ENCODE measurements around the gene CTTNBP2NL. TPM values are rescaled to one million over a fixed set of nuclear protein-coding genes. Genes with fewer than 3 reads are reported as not detected.

Gene CTTNBP2NL
- total RNA-seq, 1 experiment from 2014 or later = 38.8 TPM

GRCh38 chr1:112368198-112368597 is 27.8 kb upstream of the CTTNBP2NL start:
- Histone ChIP-seq H2AFZ (ENCODE audit: low read length) (no peak overlapping the region), H2BK12ac (ENCODE audit: insufficient read length, low read depth, low read length) (no peak overlapping the region), H3K4ac (ENCODE audit: low read depth, low read length) (no peak overlapping the region), H2BK5ac (ENCODE audit: insufficient read length, low read length) (no peak overlapping the region), H3K18ac (ENCODE audit: insufficient read length, low read depth, low read length) (no peak overlapping the region), H4K5ac (ENCODE audit: insufficient read length, low read depth, low read length) (no peak overlapping the region), H3K27me3 (ENCODE audit: insufficient read depth, low read length) (no peaks in the 10 kb centered on the region), H2BK20ac (ENCODE audit: low read depth, low read length, poor library complexity, severe bottlenecking) (no peak overlapping the region), H3K9me3 (ENCODE audit: control insufficient read depth, low read depth, low read length) (no peaks in the 10 kb centered on the region), H4K20me1 (ENCODE audit: control insufficient read depth, insufficient read depth, insufficient read length) (no peaks in the 10 kb centered on the region), H3T11ph (ENCODE audit: low read length) (no peak overlapping the region), H4K8ac (replicated peaks; ENCODE audit: insufficient read length, low read depth, low read length) (no peak overlapping the region), H2AK5ac (ENCODE audit: insufficient read length, low read length) (no peak overlapping the region), H3K4me2 (ENCODE audit: insufficient read depth, insufficient read length, low read length) (no peak overlapping the region), H3K4me1 (ENCODE audit: insufficient read depth, low read length) (no peaks in the 10 kb centered on the region), H3K9ac (ENCODE audit: extremely low read depth, insufficient read length, low read length) (no peak overlapping the region), H4K91ac (ENCODE audit: insufficient read length, low read depth, low read length) (no peak overlapping the region), H3K23me2 (ENCODE audit: insufficient read length, low read depth, low read length, poor library complexity, severe bottlenecking) (no peaks in the 10 kb centered on the region), H3K79me2 (ENCODE audit: insufficient read depth, low read length) (no peaks in the 10 kb centered on the region), H3K27ac (ENCODE audit: insufficient read length, low read depth, low read length) (no peak overlapping the region), H3K79me1 (ENCODE audit: insufficient read depth, low read depth, low read length, poor library complexity, severe bottlenecking) (no peaks in the 10 kb centered on the region), H3K56ac (ENCODE audit: insufficient read length, low read depth, low read length) (no peak overlapping the region), H2BK120ac (ENCODE audit: low read depth, low read length, poor library complexity, severe bottlenecking) (no peak overlapping the region), H2BK15ac (ENCODE audit: low read depth, low read length) (no peak overlapping the region), H3K14ac (ENCODE audit: insufficient read depth, low read length) (no peak overlapping the region), H3K23ac (ENCODE audit: insufficient read length, low read depth, low read length) (no peak overlapping the region)
- peaks cover 26% of the 10 kb centered on the region for H3K27me3 Mint-ChIP-seq (ENCODE audit: low read depth)
- H3K36me3 Mint-ChIP-seq (ENCODE audit: insufficient read depth in 1 of 3, low read depth in 3 of 3) = no peaks in the 10 kb centered on the region
- H3K9me3 Mint-ChIP-seq = no peaks in the 10 kb centered on the region
- H3K4me3 Mint-ChIP-seq = no peak overlapping the region
- peaks cover 3% of the 10 kb centered on the region in 2 experiments; a peak in 3 of 4 replicates for H3K4me1 Mint-ChIP-seq
- no peak for DNase-seq
- no CpG with 5 or more reads among the region's 3 CpGs for WGBS (ENCODE audit: extremely low coverage, insufficient read length, low lambda C conversion rate)
- no peak for TF ChIP-seq CTCF (conservative IDR thresholded peaks at IDR 0.05)
- H3K27ac Mint-ChIP-seq = no peak overlapping the region
